Osteocyte (in vitro differentiated cells): Measurements from ENCODE around the gene DAZAP1. TPM values are rescaled to one million over a fixed set of nuclear protein-coding genes. Genes with fewer than 3 reads are reported as not detected.

Experiments used
- DNase-seq: peaks from one replicate; pipeline ENCODE4 v3.0.0; 2021; ENCODE audit warnings: mixed read lengths; ENCODE audit not compliant: unreplicated experiment; ENCODE audit errors: extremely low spot score
- H3K27ac Mint-ChIP-seq: one replicate; pipeline ENCODE4 v1.8.0; 2021; ENCODE audit warnings: mild to moderate bottlenecking, mixed read lengths; ENCODE audit not compliant: unreplicated experiment
- H3K27me3 Mint-ChIP-seq: one replicate; pipeline ENCODE4 v1.8.0; 2021; ENCODE audit warnings: mixed read lengths; ENCODE audit not compliant: unreplicated experiment
- H3K36me3 Mint-ChIP-seq: one replicate; pipeline ENCODE4 v1.8.0; 2021; ENCODE audit warnings: mixed read lengths; ENCODE audit not compliant: unreplicated experiment
- H3K4me1 Mint-ChIP-seq: one replicate; pipeline ENCODE4 v1.8.0; 2021; ENCODE audit warnings: mixed read lengths; ENCODE audit not compliant: unreplicated experiment
- H3K4me3 Mint-ChIP-seq: one replicate; pipeline ENCODE4 v1.8.0; 2021; ENCODE audit warnings: mild to moderate bottlenecking, moderate library complexity, mixed read lengths; ENCODE audit not compliant: unreplicated experiment
- H3K9me3 Mint-ChIP-seq: one replicate; pipeline ENCODE4 v1.8.0; 2021; ENCODE audit warnings: mixed read lengths; ENCODE audit not compliant: unreplicated experiment
- CTCF ChIP-seq: fragments of 200-600 bp; sonication (generic); IDR thresholded peaks from 2 replicates; pipeline ENCODE4 v1.5.0; 2021; ENCODE audit warnings: antibody characterized with exemption, mild to moderate bottlenecking, moderate library complexity
- total RNA-seq: library from RNA; stranded (reverse); gene quantifications from 2 replicates; pipeline ENCODE4 v1.2.1, GENCODE V29; 2021

Gene DAZAP1
- total RNA-seq, 1 donor from 2014 or later = 101 TPM

DNA sequence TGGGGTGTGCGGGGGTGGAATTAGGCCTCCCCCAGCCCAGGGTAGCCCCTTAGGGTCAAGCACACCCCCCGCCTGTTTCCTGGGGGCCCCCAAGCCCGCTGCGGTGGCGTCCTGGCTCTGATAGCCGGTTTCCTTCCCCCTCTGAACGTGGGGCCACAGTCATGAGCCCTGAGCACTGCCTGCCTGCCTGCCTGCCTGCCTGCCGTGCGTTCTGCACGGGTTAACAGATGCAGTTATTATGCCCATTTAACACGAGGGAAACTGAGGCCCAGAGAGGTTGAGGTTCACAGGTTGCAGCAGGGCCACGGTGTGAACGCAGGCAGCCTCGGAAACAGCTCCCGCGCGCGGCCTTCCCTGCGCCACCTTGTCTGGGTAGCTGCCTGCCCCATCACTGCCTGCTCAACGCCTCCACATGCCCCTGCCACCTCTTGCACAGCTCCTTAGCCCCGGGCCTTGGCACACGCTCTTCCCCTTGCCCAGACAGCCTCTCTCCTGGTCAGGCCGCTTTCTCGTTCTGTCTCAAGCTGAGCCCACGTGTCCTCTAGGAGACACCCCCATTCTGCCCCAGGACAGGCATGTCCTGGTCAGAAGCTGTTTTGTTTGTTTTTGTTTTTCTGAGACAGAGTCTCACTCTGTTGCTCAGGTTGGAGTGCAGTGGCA, 4.8 kb upstream of the DAZAP1 start:
- no peak for TF ChIP-seq CTCF
- H3K27me3 Mint-ChIP-seq = no peaks in the 10 kb centered on the region

DNA sequence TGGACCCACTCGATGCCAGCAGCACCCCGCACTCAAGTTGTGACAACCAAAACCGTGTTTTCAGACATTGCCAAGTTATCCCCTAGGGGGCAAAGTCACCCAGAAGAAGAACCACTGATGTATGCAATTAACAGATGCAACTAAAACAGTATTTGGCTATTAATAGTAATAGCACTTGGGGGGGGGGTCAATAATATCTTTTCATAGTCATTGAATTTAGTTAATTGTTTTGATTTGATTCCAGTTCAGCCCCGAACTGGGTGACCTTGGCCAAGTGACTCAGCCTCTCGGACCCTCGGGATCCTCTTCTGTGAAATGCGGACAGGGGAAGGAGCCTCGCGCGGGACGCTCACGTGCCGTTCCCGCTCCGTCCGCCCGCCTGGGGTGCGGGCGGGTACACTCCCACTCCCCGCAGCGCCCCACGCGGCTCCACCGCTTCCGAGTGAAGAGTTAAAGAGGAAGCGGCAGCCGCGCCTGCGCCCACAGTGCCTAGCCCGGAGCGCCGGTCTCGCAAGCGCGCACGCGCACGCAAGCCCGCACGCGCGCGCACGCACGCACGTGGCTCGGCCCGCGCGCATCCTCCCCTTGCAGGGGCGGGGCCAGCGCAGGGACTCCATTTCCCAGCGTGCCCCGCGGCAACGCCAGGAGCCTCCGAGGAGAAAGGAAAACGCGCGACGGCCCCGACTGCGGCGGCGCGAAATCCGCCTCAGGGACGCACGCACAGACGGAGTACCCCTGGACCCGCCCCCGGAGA, 435 bp upstream of the DAZAP1 start:
- Mint-ChIP-seq H3K27ac (peak overlapping the region; percentile 80), H3K27me3 (no peaks in the 10 kb centered on the region), H3K9me3 (no peaks in the 10 kb centered on the region), H3K36me3 (peaks cover 9% of the 10 kb centered on the region), H3K4me1 (peaks cover 44% of the 10 kb centered on the region), H3K4me3 (peak overlapping the region; percentile 66)
- TF ChIP-seq CTCF = peak; percentile 38
- DNase-seq = peak; percentile 100

More for the DNA sequence above, 4.8 kb upstream of the DAZAP1 start:
- H3K36me3 Mint-ChIP-seq = peaks cover 2% of the 10 kb centered on the region
- DNase-seq = no peak
- no peaks in the 10 kb centered on the region for H3K9me3 Mint-ChIP-seq
- H3K4me1 Mint-ChIP-seq = peaks cover 19% of the 10 kb centered on the region
- H3K27ac Mint-ChIP-seq = peak overlapping the region; percentile 54
- H3K4me3 Mint-ChIP-seq = peak overlapping the region; percentile 67

- Mint-ChIP-seq H3K27ac (peak overlapping the region; percentile 89), H3K4me3 (peak overlapping the region; percentile 85), H3K4me1 (peaks cover 44% of the 10 kb centered on the region), H3K9me3 (no peaks in the 10 kb centered on the region), H3K36me3 (peaks cover 12% of the 10 kb centered on the region), H3K27me3 (no peaks in the 10 kb centered on the region)
- TF ChIP-seq CTCF = no peak
- DNase-seq = no peak
These were observed 1.2 kb downstream of the DAZAP1 start for GRCh38 chr19:1408300-1409203.

GRCh38 chr19:1409204-1410005, 2.0 kb downstream of the DAZAP1 start:
- H3K27me3 Mint-ChIP-seq = no peaks in the 10 kb centered on the region
- peak overlapping the region; percentile 85 for H3K4me3 Mint-ChIP-seq
- H3K36me3 Mint-ChIP-seq = peaks cover 12% of the 10 kb centered on the region
- H3K9me3 Mint-ChIP-seq = no peaks in the 10 kb centered on the region
- H3K27ac Mint-ChIP-seq = peak overlapping the region; percentile 89
- no peak for DNase-seq
- peaks cover 47% of the 10 kb centered on the region for H3K4me1 Mint-ChIP-seq
- TF ChIP-seq CTCF = no peak
